ENCODE data around the gene AMER1.

The AMER1 gene

DNA sequence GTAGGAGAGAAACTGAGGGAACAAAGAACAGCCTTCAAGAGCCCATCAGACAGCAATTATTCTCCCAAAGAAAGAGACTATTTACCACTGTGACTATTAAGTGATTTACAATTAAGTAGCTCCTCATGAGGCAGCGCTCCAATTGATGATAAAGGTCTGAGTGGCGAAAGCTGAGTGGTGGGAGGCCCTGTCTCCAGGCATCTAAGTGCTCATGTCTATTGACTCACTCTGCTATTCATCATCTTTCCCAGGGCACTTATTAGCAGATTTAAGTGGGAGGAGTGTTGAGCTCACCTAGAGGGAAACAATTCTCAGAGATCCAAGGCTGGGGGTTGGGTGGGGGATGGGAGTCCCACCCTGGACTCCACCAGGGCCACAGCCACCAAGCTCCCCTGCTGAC, 23.3 kb downstream of the AMER1 start:
- no peak for DNase-seq

DNA sequence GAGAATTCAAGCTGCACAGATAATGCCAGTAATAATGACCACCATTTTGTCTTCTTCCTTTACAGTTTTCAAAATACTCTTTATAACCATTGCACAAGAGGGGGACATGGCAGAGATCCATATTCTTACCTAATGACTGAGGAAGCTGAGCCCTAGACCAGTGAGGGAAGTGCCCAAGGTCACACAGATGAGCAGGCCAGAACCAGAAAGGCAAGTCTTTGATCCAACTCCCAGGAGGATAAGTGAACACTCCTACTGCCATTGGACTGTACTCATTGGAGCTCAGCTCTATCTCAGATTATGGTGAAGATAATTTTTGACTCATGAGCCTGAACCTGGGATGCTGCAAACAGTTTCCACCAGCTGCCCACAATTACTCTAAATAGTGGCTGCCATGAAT, 28.6 kb downstream of the AMER1 start:
- DNase-seq, result no peak

DNA sequence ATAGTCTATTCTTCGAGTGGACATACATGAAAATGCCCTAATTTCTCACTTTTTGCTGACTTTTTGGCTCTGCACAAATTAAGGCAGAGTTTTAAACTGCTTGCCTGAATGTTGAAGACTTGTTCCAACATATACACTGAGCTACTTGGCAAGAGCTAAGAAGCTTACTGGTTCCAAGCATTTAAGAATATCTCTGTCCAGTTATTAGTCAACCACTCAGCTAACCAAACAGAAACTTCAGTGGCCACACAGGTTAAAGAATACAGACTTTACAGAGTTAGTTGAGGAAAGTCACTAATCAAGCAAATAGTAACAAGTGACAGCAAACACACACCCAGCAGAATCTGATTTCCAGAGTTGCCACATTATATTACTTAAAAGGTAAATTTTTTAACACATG, 35.5 kb downstream of the AMER1 start:
- no peak for DNase-seq

DNA sequence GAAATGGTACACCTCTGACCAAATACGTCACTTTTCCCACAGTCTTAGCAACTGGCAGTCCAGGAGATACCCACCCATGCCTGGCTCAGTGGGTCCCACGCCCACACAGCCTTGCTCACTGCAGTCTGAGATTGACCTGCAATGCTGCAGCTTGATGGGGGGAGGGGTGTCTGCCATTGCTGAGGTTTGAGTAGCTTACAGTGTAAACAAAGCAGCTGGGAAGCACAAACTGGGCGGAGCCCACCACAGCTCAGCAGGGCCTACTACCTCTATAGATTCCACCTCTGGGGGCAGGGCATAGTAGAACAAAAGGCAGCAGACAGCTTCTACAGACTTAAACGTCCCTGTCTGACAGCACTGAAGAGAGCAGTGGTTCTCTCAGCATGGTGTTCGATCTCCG, 52.7 kb downstream of the AMER1 start:
- no peak for DNase-seq

DNA sequence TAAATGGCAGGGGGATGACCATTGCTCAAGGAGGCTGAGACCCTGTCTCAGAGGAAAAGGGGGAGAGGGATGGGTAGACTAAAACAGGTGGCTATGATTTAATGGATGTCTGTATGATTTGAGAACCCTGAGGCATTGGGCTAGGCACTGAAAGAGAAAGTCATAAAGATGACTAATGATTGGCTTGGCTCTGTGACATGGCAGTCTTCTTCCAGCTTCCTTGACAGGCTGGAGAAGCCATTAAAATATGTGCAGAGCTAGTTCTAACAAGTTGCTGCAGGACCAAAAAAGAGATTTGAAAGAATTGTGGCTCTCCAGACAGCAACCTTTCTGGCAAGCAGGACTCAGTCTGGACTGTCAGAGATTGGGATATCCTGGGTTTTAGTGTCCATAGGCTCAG, 53.6 kb downstream of the AMER1 start:
- DNase-seq, result no peak

DNA sequence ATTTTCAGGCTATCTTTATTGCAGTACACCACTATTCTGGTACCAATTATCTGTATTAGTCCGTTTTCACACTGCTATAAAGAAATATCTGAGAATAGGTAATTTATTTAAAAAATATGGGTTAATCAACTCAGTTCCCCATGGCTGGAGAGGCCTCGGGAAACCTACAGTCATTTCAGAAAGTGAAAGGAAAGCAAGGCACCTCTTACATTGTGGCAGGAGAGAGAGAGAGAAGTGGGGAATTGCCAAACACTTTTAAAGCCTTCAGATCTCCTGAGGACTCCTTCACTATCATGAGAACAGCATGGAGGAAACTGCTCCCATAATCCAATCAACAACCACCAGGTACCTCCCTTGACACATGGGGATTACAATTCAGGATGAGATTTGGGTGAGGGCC, 54.7 kb downstream of the AMER1 start:
- no peak for DNase-seq

All from effector CD8-positive, alpha-beta T cell (primary cell).